ENCODE measurements around the gene TCAIM. TPM values are rescaled to one million over a fixed set of nuclear protein-coding genes. Genes with fewer than 3 reads are reported as not detected.

The TCAIM gene
- total RNA-seq, 3 donors from 2014 or later: 22.3 to 27.2 (median 22.7) TPM

DNA sequence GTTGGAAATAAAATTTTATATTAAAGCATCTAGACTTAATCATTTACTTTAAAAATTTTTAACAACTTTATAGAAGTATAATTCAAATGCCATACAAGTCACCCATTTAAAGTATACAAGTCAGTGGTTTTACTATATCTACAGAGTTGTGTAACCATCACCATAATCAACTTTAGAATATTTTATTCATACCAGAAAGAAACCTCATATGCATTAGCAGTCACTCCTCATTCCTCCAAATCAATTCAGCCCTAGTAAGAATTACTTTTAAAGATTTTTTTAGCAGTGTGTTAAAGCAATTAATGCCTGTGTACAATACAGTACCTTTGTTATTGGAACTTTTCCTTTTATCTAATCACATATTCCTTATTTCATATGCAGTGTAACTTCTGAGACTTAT lies 14.0 kb upstream of the TCAIM start:
- no peaks in the 10 kb centered on the region for H3K36me3 ChIP-seq (ENCODE audit: low read depth)
- ATAC-seq (no peak), DNase-seq (no peak)
- H3K9me3 ChIP-seq: no peaks in the 10 kb centered on the region
- H3K4me1 ChIP-seq (ENCODE audit: low read depth): no peaks in the 10 kb centered on the region
- TF ChIP-seq, protein P1, sequence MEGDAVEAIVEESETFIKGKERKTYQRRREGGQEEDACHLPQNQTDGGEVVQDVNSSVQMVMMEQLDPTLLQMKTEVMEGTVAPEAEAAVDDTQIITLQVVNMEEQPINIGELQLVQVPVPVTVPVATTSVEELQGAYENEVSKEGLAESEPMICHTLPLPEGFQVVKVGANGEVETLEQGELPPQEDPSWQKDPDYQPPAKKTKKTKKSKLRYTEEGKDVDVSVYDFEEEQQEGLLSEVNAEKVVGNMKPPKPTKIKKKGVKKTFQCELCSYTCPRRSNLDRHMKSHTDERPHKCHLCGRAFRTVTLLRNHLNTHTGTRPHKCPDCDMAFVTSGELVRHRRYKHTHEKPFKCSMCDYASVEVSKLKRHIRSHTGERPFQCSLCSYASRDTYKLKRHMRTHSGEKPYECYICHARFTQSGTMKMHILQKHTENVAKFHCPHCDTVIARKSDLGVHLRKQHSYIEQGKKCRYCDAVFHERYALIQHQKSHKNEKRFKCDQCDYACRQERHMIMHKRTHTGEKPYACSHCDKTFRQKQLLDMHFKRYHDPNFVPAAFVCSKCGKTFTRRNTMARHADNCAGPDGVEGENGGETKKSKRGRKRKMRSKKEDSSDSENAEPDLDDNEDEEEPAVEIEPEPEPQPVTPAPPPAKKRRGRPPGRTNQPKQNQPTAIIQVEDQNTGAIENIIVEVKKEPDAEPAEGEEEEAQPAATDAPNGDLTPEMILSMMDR (IDR thresholded peaks at IDR 0.05): no peak
- H3K4me3 ChIP-seq: no peak overlapping the region
- intact Hi-C loops (cut with DNase I, micrococcal nuclease): no loop called here

DNA sequence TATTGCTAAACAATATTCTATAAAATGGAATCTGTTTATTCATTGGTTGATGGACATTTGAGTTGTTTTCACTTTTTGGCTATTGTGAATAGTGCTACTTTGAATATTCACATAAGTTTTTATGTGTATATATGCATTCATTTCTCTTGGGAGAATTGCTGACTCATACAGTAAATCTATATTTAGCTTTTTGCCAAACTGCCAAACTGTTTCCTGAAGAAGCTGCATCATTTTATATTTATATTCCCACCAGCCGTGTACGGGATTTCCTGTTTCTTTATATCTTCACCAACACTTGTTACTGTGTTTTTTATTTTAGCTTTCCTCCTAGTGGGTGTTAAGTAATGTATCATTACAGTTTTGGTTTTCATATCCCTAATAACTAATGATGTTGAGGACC lies 12.5 kb upstream of the TCAIM start:
- Histone ChIP-seq H3K4me3 (no peak overlapping the region), H3K36me3 (ENCODE audit: low read depth) (no peaks in the 10 kb centered on the region), H3K4me1 (ENCODE audit: low read depth) (no peaks in the 10 kb centered on the region), H3K9me3 (no peaks in the 10 kb centered on the region)
- ATAC-seq (no peak), DNase-seq (no peak)
- TF ChIP-seq, protein P1 (IDR thresholded peaks at IDR 0.05): no peak
- intact Hi-C loops (cut with DNase I, micrococcal nuclease): no loop called here

DNA sequence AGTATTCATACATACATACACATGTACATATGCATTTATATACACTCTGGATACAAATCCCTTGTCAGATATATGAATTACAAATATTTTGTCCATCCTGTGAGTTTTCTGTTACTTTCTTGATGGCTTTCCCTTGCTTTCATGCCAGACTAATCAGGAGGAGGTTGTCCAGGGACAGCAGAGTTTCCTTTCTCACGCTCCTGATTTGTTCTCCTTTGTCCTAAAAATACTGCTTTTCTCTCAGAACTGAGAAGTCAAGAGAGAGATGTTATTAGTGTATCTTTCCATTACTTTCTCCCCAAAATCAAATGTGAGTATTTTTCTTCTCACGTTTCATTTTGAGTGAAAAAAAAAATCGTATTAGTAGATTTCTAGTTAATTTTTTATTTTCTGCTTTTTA lies 12.1 kb upstream of the TCAIM start:
- DNase-seq (no peak), ATAC-seq (no peak)
- intact Hi-C loops (cut with DNase I, micrococcal nuclease): no loop called here
- no peaks in the 10 kb centered on the region for H3K4me1 ChIP-seq (ENCODE audit: low read depth)
- TF ChIP-seq, protein P1 (IDR thresholded peaks at IDR 0.05): no peak
- no peak overlapping the region for H3K4me3 ChIP-seq
- no peaks in the 10 kb centered on the region for H3K9me3 ChIP-seq
- no peaks in the 10 kb centered on the region for H3K36me3 ChIP-seq (ENCODE audit: low read depth)

DNA sequence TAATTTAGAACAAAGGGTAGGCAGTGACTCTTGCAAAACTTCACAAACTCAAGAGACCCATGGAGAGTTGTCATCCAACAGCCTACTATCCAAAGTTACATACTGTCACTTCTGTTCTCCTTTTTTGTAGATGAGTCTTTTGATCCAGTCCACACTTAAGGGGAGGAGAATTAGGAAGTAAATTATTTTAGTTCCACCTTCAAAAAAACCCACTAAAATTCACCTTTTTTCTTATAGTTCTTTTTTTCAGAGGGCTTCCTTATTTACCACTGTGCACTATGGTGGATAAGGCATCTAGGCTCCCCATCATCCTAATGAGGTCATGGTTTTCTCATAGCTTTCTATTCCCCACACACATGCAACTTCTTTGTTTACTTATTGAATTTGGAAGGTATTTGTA lies 8.6 kb upstream of the TCAIM start:
- intact Hi-C loops (cut with DNase I, micrococcal nuclease): no loop called here
- no peak overlapping the region for H3K4me3 ChIP-seq
- H3K36me3 ChIP-seq (ENCODE audit: low read depth): no peaks in the 10 kb centered on the region
- H3K4me1 ChIP-seq (ENCODE audit: low read depth): no peaks in the 10 kb centered on the region
- TF ChIP-seq, protein P1 (IDR thresholded peaks at IDR 0.05): no peak
- ATAC-seq (no peak), DNase-seq (no peak)
- no peaks in the 10 kb centered on the region for H3K9me3 ChIP-seq

DNA sequence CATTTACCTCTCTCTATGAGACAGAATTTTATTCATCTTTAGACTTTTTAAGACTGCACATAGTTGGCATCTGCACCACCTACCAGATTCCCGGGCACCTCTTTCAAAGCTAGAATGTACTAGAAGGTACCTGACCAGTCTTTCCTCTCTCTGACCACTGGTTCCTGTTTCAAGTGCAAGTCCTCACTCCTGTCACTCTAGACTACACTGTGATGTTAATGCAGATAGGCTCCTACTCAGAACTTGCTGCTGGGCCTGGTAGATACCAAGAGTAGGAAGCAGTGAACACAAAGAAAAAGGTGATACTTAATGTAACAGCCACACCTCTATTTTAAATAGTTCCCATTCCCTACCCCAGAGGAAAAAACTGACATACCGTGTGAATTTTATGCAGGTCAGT lies 8.1 kb upstream of the TCAIM start:
- intact Hi-C loops (cut with DNase I, micrococcal nuclease): no loop called here
- DNase-seq: no peak
- TF ChIP-seq, protein P1 (IDR thresholded peaks at IDR 0.05): no peak
- no peak overlapping the region for H3K4me3 ChIP-seq
- H3K36me3 ChIP-seq (ENCODE audit: low read depth): no peaks in the 10 kb centered on the region
- H3K4me1 ChIP-seq (ENCODE audit: low read depth): no peaks in the 10 kb centered on the region
- no peak for ATAC-seq
- H3K9me3 ChIP-seq: no peaks in the 10 kb centered on the region

DNA sequence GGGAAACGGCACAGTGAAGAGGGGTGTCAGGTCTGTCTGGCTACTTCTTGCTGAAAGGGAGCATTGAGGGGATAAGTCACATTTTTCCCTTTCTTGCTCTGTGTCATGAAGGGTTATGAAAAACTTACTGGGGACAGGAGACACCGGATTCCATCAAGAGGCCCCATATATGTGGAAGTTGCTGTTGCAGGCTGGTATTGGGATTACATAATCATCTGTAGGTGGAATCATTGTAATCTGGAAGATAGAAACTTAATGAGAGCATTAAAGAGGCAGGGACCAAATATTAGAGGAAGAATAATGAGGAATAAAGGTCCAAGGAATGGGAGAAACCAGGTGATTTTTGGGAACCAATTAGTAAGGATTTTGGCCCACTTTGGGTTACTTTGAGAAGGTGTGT lies 4.2 kb upstream of the TCAIM start:
- intact Hi-C loops (cut with DNase I, micrococcal nuclease): no loop called here
- DNase-seq (no peak), ATAC-seq (no peak)
- no peak overlapping the region for H3K4me3 ChIP-seq
- no peaks in the 10 kb centered on the region for H3K9me3 ChIP-seq
- H3K36me3 ChIP-seq (ENCODE audit: low read depth): no peaks in the 10 kb centered on the region
- H3K4me1 ChIP-seq (ENCODE audit: low read depth): peaks cover 3% of the 10 kb centered on the region
- TF ChIP-seq, protein P1 (IDR thresholded peaks at IDR 0.05): no peak
